Right lobe of liver (tissue), 4 donors: ENCODE results near the gene VPS18.

Experiments used
- POLR2A ChIP-seq: fragments of 450-650 bp; IDR thresholded peaks from one replicate; pipeline ENCODE4 v1.6.1; 2017; ENCODE audit warnings: antibody characterized with exemption, mild to moderate bottlenecking
- TF ChIP-seq, protein P1 (sequence below), 4 donors: fragments of 200-600 bp in 3 of 4; fragments of 450-650 bp in 1 of 4; IDR thresholded peaks; one replicate each; pipeline versions ENCODE4 v1.5.1 to v1.8.0; 2016 to 2022; ENCODE audit warnings: antibody characterized with exemption in 4 of 4, mild to moderate bottlenecking in 2 of 4
- donor health status: DM: no; HTN: no; CAD: no.
- donor health status: DM: no; HTN: no; CAD: no.
- donor health status: DM: no; HTN: yes; CAD: no.

DNA sequence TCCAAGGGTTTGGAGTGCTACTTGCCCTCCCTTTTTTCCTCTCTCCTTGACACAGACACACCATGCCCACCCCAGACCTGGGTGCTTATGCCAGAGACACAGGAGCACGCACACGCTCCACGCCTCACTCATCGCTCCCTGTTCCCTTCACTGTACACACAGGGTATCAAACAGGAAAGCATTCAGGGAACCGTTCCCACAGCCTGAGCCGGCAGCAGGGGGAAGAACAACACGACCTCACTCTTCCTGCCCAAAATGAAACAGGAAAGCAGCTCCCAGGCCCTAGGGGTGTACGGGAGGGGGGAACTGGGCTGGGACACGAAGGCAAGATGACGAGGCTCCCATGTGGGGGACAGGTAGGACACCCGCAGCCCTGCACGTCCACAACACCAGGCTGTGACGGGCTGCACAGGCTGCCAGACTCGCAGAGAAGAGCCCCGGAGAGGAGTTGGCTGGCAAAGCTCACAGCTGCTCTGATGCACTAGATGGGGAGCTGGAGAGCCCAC is 46.1 kb downstream of the VPS18 start:
- TF ChIP-seq, protein P1, sequence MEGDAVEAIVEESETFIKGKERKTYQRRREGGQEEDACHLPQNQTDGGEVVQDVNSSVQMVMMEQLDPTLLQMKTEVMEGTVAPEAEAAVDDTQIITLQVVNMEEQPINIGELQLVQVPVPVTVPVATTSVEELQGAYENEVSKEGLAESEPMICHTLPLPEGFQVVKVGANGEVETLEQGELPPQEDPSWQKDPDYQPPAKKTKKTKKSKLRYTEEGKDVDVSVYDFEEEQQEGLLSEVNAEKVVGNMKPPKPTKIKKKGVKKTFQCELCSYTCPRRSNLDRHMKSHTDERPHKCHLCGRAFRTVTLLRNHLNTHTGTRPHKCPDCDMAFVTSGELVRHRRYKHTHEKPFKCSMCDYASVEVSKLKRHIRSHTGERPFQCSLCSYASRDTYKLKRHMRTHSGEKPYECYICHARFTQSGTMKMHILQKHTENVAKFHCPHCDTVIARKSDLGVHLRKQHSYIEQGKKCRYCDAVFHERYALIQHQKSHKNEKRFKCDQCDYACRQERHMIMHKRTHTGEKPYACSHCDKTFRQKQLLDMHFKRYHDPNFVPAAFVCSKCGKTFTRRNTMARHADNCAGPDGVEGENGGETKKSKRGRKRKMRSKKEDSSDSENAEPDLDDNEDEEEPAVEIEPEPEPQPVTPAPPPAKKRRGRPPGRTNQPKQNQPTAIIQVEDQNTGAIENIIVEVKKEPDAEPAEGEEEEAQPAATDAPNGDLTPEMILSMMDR (IDR thresholded peaks at IDR 0.05): no peak
- TF ChIP-seq POLR2A: no peak
